Uterus (tissue), 2 donors: ENCODE measurements around the gene DNAJC4.

Source experiments
- CTCF ChIP-seq, 4 experiments: fragments of 200-600 bp in 2 of 4; fragments of 450-650 bp in 2 of 4; sonication (generic) in 2 of 4; IDR thresholded peaks; one replicate each; pipeline ENCODE4 v1.5.1; 2016 to 2019; ENCODE audit warnings: antibody characterized with exemption in 4 of 4, mild to moderate bottlenecking in 2 of 4, moderate library complexity in 1 of 4
- POLR2A ChIP-seq, 2 donors: fragments of 450-650 bp; IDR thresholded peaks; one replicate each; pipeline ENCODE4 v1.6.1; 2016; ENCODE audit warnings: antibody characterized with exemption in 2 of 2, mild to moderate bottlenecking in 1 of 2, moderate library complexity in 1 of 2

GRCh38 chr11:64223001-64223651, 7.2 kb upstream of the DNAJC4 start:
- TF ChIP-seq CTCF (IDR thresholded peaks at IDR 0.05) = no peak
- TF ChIP-seq POLR2A (IDR thresholded peaks at IDR 0.05) = no peak
